Activated T-cell treated with anti-CD3 and anti-CD28 coated beads, Interleukin-2, amount 50 U/mL, for 4 hours (primary cell): ENCODE results near the gene ACBD6. TPM values are rescaled to one million over a fixed set of nuclear protein-coding genes. Genes with fewer than 3 reads are reported as not detected.

Source experiments
- ATAC-seq, 2 donors: fragments of 200-7000 bp; cut with Tn5 transposase; one replicate each; pipeline ENCODE4 v1.10.0; 2021
- DNase-seq: peaks from one replicate; pipeline ENCODE4 v3.0.0-alpha.2; 2020
- H3K27me3 Mint-ChIP-seq: one replicate; pipeline ENCODE4 v1.8.0; 2021; ENCODE audit warnings: low read depth, mixed read lengths
- H3K36me3 Mint-ChIP-seq: one replicate; pipeline ENCODE4 v1.8.0; 2022; ENCODE audit warnings: mixed read lengths; ENCODE audit not compliant: insufficient read depth
- H3K4me1 Mint-ChIP-seq: one replicate; pipeline ENCODE4 v1.8.0; 2021; ENCODE audit warnings: low read depth, mixed read lengths
- H3K4me3 Mint-ChIP-seq: one replicate; pipeline ENCODE4 v1.8.0; 2021; ENCODE audit warnings: mild to moderate bottlenecking, moderate library complexity, mixed read lengths
- H3K9me3 Mint-ChIP-seq: one replicate; pipeline ENCODE4 v1.8.0; 2021; ENCODE audit warnings: mixed read lengths
- total RNA-seq, 3 donors: library from RNA; stranded (reverse); gene quantifications; one replicate each; pipeline ENCODE4 v1.2.1, GENCODE V29; 2021

The ACBD6 gene
- total RNA-seq, 3 donors from 2014 or later, result 54.9 to 63.6 (median 60.7) TPM

- DNase-seq (no peak), ATAC-seq (no peak)
- no peaks in the 10 kb centered on the region for H3K4me1 Mint-ChIP-seq
- peaks cover 7% of the 10 kb centered on the region for H3K27me3 Mint-ChIP-seq
- no peak overlapping the region for H3K4me3 Mint-ChIP-seq
- no peaks in the 10 kb centered on the region for H3K36me3 Mint-ChIP-seq
- no peaks in the 10 kb centered on the region for H3K9me3 Mint-ChIP-seq
Observed at GRCh38 chr1:180534214-180534613, 31.8 kb upstream of the ACBD6 start.

GRCh38 chr1:180533266-180533987 lies 31.1 kb upstream of the ACBD6 start:
- Mint-ChIP-seq H3K4me1 (no peaks in the 10 kb centered on the region), H3K4me3 (no peak overlapping the region), H3K27me3 (peaks cover 7% of the 10 kb centered on the region), H3K9me3 (no peaks in the 10 kb centered on the region), H3K36me3 (no peaks in the 10 kb centered on the region)
- ATAC-seq (peak; percentile 57 to 81), DNase-seq (peak; percentile 41)

GRCh38 chr1:180532854-180533253 lies 30.5 kb upstream of the ACBD6 start:
- no peak overlapping the region for H3K4me3 Mint-ChIP-seq
- ATAC-seq, result no peak
- H3K9me3 Mint-ChIP-seq, result no peaks in the 10 kb centered on the region
- H3K27me3 Mint-ChIP-seq, result peaks cover 7% of the 10 kb centered on the region
- H3K36me3 Mint-ChIP-seq, result no peaks in the 10 kb centered on the region
- no peaks in the 10 kb centered on the region for H3K4me1 Mint-ChIP-seq
- DNase-seq, result no peak

GRCh38 chr1:180530501-180530900 lies 28.1 kb upstream of the ACBD6 start:
- H3K9me3 Mint-ChIP-seq, result no peaks in the 10 kb centered on the region
- peaks cover 2% of the 10 kb centered on the region for H3K27me3 Mint-ChIP-seq
- no peak for ATAC-seq
- no peak overlapping the region for H3K4me3 Mint-ChIP-seq
- peaks cover 2% of the 10 kb centered on the region for H3K4me1 Mint-ChIP-seq
- H3K36me3 Mint-ChIP-seq, result no peaks in the 10 kb centered on the region
- DNase-seq, result no peak

- ATAC-seq (no peak), DNase-seq (no peak)
- H3K4me3 Mint-ChIP-seq, result no peak overlapping the region
- no peaks in the 10 kb centered on the region for H3K36me3 Mint-ChIP-seq
- no peaks in the 10 kb centered on the region for H3K9me3 Mint-ChIP-seq
- H3K4me1 Mint-ChIP-seq, result peaks cover 3% of the 10 kb centered on the region
- H3K27me3 Mint-ChIP-seq, result no peaks in the 10 kb centered on the region
Observed at GRCh38 chr1:180528868-180529470, 26.6 kb upstream of the ACBD6 start.

GRCh38 chr1:180527101-180527669 lies 24.8 kb upstream of the ACBD6 start:
- Mint-ChIP-seq H3K4me3 (no peak overlapping the region), H3K4me1 (peaks cover 3% of the 10 kb centered on the region), H3K9me3 (no peaks in the 10 kb centered on the region), H3K36me3 (no peaks in the 10 kb centered on the region), H3K27me3 (no peaks in the 10 kb centered on the region)
- DNase-seq (no peak), ATAC-seq (no peak)

- Mint-ChIP-seq H3K4me1 (peaks cover 3% of the 10 kb centered on the region), H3K36me3 (no peaks in the 10 kb centered on the region), H3K9me3 (no peaks in the 10 kb centered on the region), H3K27me3 (no peaks in the 10 kb centered on the region), H3K4me3 (no peak overlapping the region)
- DNase-seq (no peak), ATAC-seq (no peak)
Observed at GRCh38 chr1:180525715-180526039, 23.3 kb upstream of the ACBD6 start.

GRCh38 chr1:180524915-180525714 lies 22.7 kb upstream of the ACBD6 start:
- ATAC-seq, result no peak
- H3K9me3 Mint-ChIP-seq, result no peaks in the 10 kb centered on the region
- H3K4me1 Mint-ChIP-seq, result peaks cover 3% of the 10 kb centered on the region
- no peak for DNase-seq
- no peak overlapping the region for H3K4me3 Mint-ChIP-seq
- no peaks in the 10 kb centered on the region for H3K27me3 Mint-ChIP-seq
- no peaks in the 10 kb centered on the region for H3K36me3 Mint-ChIP-seq

- ATAC-seq (no peak), DNase-seq (no peak)
- Mint-ChIP-seq H3K27me3 (no peaks in the 10 kb centered on the region), H3K4me3 (no peak overlapping the region), H3K9me3 (no peaks in the 10 kb centered on the region), H3K36me3 (no peaks in the 10 kb centered on the region), H3K4me1 (peaks cover 3% of the 10 kb centered on the region)
Observed at GRCh38 chr1:180524160-180524914, 22.0 kb upstream of the ACBD6 start.

- ATAC-seq, result no peak
- no peak overlapping the region for H3K4me3 Mint-ChIP-seq
- no peaks in the 10 kb centered on the region for H3K27me3 Mint-ChIP-seq
- H3K36me3 Mint-ChIP-seq, result no peaks in the 10 kb centered on the region
- no peak for DNase-seq
- peaks cover 3% of the 10 kb centered on the region for H3K4me1 Mint-ChIP-seq
- H3K9me3 Mint-ChIP-seq, result no peaks in the 10 kb centered on the region
Observed at GRCh38 chr1:180522213-180522515, 19.8 kb upstream of the ACBD6 start.

GRCh38 chr1:180521474-180522212 lies 19.3 kb upstream of the ACBD6 start:
- H3K4me3 Mint-ChIP-seq, result no peak overlapping the region
- no peak for ATAC-seq

GRCh38 chr1:180519846-180520245 lies 17.5 kb upstream of the ACBD6 start:
- peaks cover 3% of the 10 kb centered on the region for H3K4me1 Mint-ChIP-seq
- DNase-seq, result no peak
- no peak overlapping the region for H3K4me3 Mint-ChIP-seq
- ATAC-seq, result no peak
- no peaks in the 10 kb centered on the region for H3K36me3 Mint-ChIP-seq
- no peaks in the 10 kb centered on the region for H3K9me3 Mint-ChIP-seq
- H3K27me3 Mint-ChIP-seq, result no peaks in the 10 kb centered on the region

More at GRCh38 chr1:180521474-180522212, 19.3 kb upstream of the ACBD6 start:
- Mint-ChIP-seq H3K4me1 (peaks cover 3% of the 10 kb centered on the region), H3K27me3 (no peaks in the 10 kb centered on the region), H3K36me3 (no peaks in the 10 kb centered on the region), H3K9me3 (no peaks in the 10 kb centered on the region)
- no peak for DNase-seq

GRCh38 chr1:180515857-180516388 lies 13.5 kb upstream of the ACBD6 start:
- Mint-ChIP-seq H3K9me3 (no peaks in the 10 kb centered on the region), H3K4me1 (peaks cover 3% of the 10 kb centered on the region), H3K4me3 (no peak overlapping the region), H3K36me3 (no peaks in the 10 kb centered on the region), H3K27me3 (peaks cover 15% of the 10 kb centered on the region)
- DNase-seq (peak; percentile 40), ATAC-seq (peak; percentile 90 to 99)
